Anterior cingulate cortex (tissue), 58 donors: ENCODE results near the gene BCKDHA.
"Not testable (repeated sequence)": the region's sequence is repeated elsewhere in the genome, so short reads cannot be mapped to it uniquely, and the experiment has no call there.

Experiments used
- DNase-seq, 58 donors: peaks; one replicate each; lab custom pipeline; 2025; lab: John Stamatoyannopoulos, UW

BCKDHA gene

DNA sequence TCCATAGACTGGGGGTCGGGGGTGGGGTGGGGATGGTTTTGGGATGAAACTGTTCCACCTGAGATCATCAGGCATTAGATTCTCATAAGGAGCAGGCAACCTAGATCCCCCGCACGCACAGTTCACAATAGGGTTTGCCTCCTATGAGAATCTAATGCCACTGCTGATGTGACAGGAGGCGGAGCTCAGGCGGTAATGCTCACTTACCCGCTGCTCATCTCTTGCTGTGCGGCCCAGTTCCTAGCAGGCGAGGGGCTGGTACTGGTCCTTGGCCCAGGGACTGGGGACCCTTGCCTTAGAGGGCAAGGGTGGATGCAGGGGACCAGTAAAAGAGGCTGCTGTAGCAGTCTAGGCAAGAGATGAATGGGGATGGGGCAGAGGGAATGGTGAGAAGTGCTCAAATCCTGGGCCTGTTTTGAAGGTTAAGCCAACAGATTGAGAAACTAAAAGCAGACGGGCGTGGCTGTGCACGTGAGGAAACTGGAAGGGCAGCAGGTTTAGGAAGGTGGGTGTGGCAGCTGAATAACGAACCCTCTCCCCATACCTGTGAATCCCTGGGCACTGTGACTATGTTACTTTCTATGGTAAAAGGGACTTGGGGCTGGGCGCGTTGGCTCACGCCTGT is 43.8 kb downstream of the BCKDHA start:
- DNase-seq: no peak

DNA sequence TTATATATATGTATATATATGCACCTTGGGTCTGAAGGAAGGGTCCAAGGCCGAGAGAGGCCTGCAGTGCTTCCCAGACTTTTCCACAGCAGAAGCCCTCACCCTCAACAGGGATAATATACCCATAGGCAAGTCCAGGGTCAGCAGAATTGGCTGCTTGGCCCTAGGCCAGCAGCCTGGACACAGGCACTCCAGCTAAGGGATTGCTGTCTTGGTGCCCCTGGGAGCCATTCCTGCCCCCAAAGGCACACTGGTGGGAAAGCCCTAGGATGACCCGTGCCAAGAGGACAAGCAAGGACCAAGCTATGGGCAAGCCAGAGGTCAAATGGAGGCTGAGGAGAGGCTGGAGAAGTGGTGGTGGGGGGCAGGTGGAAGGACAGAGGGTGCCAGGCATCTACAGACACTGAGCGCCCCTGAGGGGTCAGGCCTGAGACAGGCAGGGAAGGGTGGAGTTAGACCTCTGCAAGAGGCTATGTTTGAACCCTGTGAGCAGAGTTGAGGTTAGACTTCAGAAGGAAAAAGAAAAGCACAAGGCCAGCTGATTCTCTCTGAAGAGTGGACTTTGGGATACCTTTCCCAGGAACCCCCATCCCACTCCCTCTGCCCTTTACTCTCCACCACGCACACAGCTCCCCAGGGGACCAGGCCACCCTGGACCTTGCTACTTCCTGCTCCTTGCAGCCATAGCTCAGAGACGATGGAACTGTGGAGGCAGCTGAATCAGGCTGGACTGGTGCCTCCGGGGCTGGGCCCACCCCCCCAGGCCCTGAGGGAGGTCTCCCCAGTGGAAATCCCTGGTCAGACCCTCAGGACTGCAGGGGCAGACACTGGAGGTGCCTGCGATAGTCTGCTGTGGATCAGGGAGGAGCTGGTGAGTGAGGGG is 45.1 kb downstream of the BCKDHA start, which contains the start of gene ERICH4:
Gene ERICH4, plus strand, starts transcription at position 684 of the 883 bp plus-strand sequence. Its CDS starts 14 bp downstream, at position 698.
- no peak for DNase-seq

DNA sequence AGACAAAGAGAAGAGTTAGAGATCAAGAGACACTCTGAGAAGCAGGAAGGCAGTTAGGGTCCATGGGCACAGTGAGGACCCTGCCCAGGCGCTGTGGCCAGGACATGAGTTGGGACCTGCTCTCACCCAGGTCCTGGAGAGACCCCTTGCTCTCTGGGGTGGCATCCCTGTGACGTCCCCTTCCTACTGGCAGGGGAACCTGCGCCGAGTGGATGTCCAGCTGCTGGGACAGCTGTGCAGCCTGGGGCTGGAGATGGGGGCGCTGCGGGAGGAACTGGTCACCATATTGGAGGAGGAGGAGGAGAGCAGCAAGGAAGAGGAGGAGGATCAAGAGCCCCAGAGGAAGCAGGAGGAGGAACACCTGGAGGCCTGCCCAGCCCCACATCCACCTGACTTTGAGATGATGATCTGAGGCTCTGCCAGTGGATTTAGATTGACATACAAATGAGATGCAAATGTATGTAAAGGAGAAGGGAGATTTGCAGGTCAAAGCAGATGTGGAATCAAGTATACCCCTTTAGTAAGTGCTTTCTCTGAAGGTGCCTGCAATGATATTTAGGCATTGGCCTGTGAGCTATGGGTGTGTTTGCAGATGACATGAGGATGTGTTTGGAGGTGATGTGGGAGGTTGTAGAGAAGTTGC is 46.3 kb downstream of the BCKDHA start:
- DNase-seq: no peak

DNA sequence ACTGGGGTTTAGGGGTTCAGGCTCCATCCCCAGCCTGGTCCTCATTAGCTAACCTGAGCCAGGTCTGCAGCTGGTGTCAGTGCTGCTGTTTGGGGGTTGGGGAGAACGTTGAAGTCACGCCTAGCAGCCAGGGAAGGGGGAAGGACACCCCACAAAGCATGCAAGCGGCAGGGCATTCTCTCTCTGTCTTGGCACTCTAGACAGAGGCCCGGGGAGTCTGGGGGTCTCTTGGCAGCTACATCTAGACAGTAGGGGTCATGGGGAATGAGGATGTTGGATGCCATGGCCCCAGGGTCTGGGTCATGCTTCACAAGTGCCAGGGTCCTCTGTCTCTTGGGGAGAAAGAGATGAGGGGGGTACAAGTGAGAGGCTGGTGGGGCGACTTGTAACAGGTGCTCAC is 48.0 kb downstream of the BCKDHA start:
- DNase-seq: no peak

DNA sequence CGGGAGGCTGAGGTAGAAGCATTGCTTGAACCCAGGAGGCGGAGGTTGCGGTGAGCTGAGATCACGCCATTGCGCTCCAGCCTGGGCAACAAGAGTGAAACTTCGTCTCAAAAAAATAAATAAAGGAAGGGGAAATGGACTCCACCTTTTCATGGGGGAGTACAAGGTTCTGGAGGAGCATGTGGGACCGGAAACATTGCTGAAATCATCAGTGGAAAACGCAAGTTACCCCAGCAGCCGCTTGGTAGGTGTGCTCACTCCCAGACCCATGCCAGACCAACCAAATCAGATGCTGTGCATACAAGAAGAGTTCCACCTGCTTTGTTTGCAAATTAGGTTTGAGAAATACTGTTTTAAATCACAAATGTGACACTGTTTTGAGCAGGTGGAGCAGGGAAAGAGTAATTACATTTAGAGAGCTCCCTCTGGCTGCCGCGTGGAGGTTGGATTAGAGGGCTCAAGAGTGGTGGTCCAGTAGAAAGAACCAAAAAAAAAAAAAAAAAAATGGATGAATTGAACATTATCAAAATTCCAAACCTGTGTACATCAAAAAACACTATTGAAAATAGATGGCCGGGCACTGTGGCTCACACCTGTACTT is 50.2 kb downstream of the BCKDHA start:
- no peak for DNase-seq

DNA sequence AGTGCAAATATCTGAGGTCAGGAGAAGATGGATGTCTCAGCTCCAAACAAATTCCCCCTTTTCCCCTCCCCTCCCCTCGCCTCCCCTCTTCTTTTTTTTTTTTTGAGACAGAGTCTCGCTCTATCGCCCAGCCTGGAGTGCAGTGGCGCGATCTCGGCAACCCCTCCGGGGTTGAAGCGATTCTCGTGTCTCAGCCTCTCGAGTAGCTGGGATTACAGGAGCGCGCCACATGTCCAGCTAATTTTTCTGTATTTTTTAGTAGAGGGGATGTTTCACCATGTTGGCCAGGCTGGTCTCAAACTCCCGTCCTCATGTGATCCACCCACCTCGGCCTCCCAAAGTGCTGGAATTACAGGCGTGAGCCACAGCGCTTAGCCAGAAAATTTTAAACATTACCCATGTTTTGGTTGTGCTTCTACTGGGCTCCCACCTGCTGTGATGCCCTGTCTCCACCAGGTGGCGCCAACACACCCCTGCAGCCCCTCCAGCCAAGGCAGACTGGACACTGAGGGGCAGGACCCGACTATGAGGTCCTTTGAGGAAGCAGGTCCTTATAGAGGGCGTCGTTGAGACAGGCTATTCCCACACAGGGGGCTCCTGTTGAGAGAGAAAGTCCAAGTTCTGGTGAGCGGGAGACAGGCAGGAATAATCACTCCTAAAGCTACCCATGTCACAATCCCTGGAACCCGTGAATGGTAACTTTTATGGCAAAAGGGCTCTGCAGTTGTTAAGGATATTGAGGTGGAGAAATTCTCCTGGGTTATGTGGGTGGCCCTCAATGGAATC is 51.7 kb downstream of the BCKDHA start:
- DNase-seq: peak in 49 of 58 donors; percentile 17 to 78 (median 42)

DNA sequence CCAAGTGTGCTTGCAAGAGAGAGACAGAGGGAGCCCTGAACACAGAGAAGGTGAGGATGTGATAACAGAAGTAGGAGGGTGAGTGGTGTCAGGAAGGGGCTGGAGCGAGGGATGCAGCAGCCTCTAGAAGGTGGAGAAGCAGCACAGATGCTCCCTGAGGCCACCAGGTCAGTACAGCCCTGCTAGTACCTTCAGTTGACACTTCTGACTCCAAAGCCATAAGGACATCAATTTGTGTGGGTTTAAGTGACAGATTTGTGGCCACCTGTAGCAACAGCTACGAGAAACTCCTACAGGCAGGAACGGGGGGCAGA is 52.2 kb downstream of the BCKDHA start:
- DNase-seq: no peak

DNA sequence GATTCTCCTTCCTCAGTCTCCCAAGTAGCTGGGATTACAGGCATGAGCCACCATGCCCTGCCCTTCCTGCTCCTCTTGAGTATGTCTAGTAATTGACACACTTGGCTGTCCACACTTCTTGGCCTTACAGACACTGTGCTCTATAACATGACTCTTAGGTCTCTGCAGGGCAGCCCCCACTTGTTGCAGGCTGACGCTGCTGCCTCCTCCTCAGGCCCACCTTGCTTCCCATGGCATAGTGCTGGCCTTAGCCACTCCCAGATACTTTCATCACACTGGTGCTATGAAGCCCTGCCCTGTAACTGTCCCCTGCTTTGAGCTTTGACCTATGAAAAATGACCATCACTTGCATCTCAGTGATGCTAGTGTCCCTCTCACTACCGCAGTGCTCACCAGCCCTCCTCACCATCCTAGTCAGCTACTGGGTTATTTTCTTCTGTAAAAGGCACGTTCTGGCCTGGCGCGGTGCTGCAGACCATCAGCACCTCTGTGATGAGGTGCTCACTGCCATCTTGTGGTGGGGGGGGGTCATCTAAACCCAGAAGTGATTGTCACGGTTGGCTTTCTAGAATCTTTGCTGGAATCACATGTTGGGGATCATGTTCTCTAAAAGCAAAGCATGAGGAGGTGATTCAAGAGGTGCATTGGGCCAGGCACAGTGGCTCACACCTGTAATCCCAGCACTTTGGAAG is 55.1 kb downstream of the BCKDHA start:
- no peak for DNase-seq

DNA sequence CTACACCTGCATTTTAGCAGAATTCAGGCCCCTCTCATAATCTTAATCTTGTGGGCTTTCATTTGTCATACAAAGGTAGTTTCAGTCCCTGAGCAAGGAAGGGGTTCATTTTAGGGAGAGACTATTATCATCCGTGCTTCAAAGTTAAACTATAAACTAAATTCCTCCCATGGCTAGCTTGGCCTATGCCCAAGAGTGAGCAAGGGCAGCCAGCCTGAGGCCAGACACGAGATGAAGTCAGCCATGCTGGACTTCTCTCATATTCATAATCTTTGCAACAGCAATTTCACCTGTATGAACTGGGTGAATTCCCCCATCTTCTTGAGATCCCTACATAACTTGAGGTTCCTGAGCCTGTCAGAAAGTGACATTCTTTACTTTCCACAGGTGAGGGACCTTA is 58.3 kb downstream of the BCKDHA start:
- DNase-seq: no peak

DNA sequence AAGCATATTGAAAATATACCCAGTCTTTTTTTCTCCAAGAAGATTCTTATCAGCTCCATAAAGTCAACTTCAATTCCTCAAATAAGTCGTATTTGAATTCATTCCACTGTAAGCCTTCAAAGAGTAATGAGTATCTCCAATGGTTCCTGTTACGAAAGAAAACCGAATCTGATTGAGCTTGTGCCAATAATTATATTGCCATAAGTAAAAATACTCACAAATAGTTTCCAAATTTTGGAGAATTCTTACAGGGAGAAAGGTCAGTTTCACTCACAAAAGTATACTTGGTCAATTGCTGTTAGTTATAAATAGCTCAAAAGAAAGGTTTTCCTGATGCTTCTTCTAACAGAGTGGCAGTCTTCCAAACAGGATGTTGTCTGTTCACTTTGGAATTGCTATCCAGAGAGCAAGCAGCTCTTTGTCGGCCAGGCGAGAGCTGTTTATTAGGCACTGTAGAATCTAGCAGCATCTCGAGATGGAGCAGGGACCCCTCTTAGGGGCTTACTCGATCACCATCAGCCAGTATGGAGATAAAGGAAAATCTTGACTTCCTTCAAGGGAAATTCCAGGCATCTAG is 58.8 kb downstream of the BCKDHA start:
- DNase-seq: no peak

DNA sequence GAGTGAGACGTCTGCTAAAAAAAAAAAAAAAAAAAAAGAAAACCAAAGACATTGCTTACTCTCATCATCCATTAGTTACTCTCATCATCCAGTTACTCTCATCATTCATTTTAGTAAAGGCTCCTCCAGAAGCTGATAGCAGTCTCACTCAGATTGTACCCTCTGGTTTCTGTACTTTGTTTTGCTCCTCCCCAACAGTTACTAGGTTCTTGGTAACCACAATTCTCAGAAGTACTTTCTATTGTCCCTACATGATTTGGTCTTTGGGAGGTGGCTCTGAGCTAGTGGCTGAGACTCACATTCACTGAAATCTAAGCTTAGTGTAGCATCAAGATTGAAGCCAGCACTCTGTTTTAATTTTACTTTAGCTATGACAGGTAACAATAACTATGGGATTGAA is 59.6 kb downstream of the BCKDHA start:
- DNase-seq: no peak

DNA sequence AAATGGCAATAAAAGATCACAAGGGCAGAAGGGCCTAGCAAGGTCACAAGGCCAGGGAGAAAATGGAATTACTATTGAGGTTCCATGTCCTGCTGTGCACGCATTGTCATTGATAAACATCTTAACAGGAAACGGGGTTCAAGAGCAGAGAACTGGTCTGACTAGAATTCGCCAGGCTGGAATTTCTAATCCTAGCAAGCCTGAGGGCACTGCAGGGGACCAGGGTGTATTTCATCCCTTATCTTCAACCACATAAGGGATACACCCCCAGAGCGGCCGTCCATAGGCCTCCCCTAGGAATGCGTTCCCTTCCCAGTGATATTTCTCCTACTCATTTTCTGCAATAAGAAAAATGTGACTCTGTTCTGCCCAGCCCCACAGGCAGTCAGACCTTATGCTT is 64.9 kb downstream of the BCKDHA start:
- DNase-seq: no peak

DNA sequence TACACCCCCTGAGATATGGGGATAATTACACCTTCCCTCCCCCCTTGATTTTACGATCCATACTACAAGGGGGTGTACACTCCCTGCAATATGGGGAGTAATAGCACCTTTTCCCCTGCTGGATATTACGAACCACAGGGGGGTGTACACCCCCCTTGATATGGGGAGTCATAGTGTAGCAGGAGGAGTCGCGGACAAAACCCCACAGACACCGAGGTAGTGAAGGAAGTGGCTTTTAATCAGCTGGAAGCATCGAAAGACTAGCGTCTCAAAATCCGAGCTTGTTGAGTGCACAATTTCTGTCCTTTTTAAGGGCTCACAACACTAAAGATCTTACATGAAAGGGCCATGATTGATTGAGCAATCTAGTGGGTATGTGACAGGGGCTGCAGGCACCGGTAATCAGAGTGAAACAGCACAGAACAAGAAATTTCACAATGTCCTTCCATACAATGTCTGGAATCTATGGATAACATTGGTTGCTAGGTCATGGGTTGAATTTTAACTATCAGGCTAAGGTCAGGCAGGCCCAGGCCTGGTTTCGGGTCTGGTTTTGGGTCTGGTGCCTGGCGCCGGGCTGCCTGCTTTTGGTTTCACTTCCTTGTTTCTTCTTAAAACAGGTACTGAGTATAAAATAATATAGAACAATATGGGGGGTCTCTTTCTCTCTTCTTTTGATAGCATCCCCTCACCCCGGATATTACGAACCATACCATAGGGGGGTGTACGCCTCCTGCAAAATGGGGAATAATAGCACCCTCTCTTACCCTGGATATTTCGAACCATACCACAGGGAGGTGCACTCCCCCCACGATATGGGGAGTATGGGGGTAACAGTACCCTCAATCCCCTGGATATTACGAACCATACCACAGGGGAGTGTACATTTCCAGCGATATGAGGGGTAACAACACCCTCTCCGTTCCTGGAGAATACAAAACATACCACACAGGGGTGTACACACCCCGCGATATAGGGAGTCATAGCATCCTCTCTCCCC is 65.9 kb downstream of the BCKDHA start:
- not testable (repeated sequence) for DNase-seq
